Measurements from ENCODE around the gene GUCA2A. TPM values are rescaled to one million over a fixed set of nuclear protein-coding genes. Genes with fewer than 3 reads are reported as not detected.

The GUCA2A gene, protein sequence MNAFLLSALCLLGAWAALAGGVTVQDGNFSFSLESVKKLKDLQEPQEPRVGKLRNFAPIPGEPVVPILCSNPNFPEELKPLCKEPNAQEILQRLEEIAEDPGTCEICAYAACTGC
- not detected in 5 replicates for total RNA-seq (2022; extraction: Qiagen RNA extraction; ENCODE audit: low read depth)

DNA sequence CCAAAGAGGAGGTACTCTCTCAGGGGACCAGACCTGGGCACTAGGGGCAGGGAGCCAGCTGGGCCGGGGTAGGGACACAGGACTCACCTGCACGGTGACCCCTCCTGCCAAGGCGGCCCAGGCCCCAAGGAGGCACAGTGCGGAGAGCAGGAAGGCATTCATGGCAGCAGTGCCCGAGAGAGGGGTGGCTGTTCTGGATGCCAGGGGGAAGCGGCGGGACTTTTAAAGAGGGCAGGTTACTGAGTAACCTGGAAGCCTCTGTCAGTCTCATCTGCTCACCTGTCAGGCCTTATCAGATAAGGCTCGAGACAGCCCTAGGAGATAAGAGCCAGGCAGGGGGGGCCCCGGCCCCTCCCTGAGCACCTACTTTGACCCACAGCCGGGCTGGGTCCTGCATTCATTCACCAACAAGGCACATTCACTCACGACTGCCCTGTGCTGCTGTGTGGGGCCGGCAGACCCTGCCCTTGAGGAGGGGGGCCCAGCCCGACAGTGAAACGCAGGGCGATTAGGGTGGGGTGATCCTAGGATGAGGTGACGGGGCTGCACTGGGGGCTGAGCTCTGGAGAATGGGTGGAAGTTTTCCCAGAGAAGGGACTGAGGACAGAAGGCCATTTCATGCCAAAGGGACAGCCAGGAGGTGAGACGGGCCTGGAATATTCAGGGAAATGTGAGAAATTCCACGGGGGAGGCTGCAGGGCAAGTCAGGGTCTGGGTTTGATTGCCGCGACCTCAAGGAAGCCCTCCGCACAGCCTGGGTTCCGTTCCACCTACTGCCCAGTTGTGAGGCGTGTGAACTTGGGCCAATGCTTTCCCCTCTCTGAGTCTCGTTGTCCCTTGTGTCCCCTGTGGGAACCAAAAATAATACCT is at the start of gene GUCA2A:
TSS of gene GUCA2A (minus strand) at position 195 of the 870 bp plus-strand sequence. CDS start at position 162, 33 bp downstream.

DNA sequence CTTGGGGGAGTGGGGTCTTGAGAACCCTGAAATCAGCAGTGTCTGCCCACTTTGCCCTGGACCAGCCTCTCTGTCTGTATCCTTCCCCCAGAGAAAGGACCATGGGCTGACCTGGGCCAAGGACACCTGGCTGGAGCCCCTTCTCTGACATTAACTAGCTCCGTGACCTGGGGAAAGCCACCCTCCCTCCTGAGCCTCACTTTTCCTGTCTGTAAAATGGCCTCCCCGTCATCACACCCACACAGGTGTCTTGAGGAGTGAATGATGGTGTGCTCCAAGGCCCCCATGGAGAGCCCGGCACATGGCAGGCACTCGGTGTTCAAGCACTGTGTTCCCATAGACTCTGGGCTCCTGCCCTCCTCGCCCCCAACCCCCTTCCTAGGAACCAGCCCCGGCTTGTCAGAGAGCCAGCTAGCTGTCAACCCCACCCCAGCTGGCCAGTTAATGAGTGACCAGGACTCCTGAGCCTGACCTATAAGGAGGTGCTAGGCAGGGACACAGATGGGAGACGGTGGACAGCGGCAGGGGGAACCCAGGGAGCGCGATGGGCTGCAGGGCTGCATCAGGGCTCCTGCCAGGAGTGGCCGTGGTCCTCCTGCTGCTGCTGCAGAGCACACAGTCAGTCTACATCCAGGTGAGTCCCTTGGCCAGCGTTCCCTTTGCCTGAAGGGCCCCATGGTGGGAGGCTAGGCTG is 11.5 kb downstream of the GUCA2A start, which contains the start of gene GUCA2B:
TSS of gene GUCA2B (plus strand) at position 504 of the 694 bp plus-strand sequence. CDS start at position 545, 41 bp downstream.

Other genes starting within 250 kb of the GUCA2A start
- 2.6 to 3.4 TPM (median 2.9 TPM) in 5 replicates for gene HIVEP3, start 245.8 kb downstream of the GUCA2A start, total RNA-seq (2022; extraction: Qiagen RNA extraction; ENCODE audit: low read depth)
- gene GUCA2B, start 11.3 kb downstream of the GUCA2A start, total RNA-seq (2022; extraction: Qiagen RNA extraction; ENCODE audit: low read depth) = 0.21 to 0.45 TPM in 2 of 5 replicates, not detected in the others
- 18.7 to 22.6 TPM (median 20.6 TPM) in 5 replicates for gene FOXJ3, start 170.5 kb upstream of the GUCA2A start, total RNA-seq (2022; extraction: Qiagen RNA extraction; ENCODE audit: low read depth)
- 0.44 to 0.97 TPM (median 0.85 TPM) in 5 replicates for gene RIMKLA, start 216.0 kb upstream of the GUCA2A start, total RNA-seq (2022; extraction: Qiagen RNA extraction; ENCODE audit: low read depth)

All from A549 treated with DMSO at 1 μM for 4 hours (cell line).